Measurements from ENCODE around the gene PIEZO2.

DNA sequence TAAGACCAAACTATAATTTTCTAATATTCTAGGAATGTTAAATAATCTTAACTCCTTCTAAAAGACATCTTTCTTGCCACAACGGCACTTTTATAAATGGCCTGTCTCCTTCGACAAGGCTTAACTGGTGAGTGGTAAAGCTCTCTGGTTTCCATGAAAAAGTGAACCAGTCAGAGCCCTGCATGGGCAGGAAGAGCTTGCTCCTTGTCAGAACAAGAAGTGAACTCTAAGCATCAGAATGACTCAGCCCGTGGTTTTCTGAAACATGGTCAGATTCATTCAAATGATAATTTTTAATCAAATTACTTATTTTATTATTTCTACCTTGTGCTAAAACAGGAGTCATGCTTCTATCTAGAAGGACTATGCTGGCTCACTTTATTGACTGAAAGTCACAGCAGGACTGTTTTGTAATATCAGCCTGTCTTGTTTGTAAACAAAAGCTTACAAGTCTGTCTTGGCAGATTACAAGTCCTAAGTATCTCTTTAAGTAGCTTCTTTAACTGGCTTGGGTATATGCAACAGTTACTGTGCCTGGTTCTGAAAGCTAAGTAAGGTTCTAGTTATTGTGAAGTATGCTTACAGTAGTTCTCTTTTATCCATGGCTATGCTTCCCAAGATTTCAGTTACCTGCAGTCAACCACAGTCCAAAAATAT is 378.2 kb downstream of the PIEZO2 start:
- no peak for TF ChIP-seq POLR2A (IDR thresholded peaks at IDR 0.05)
- TF ChIP-seq, protein P1, sequence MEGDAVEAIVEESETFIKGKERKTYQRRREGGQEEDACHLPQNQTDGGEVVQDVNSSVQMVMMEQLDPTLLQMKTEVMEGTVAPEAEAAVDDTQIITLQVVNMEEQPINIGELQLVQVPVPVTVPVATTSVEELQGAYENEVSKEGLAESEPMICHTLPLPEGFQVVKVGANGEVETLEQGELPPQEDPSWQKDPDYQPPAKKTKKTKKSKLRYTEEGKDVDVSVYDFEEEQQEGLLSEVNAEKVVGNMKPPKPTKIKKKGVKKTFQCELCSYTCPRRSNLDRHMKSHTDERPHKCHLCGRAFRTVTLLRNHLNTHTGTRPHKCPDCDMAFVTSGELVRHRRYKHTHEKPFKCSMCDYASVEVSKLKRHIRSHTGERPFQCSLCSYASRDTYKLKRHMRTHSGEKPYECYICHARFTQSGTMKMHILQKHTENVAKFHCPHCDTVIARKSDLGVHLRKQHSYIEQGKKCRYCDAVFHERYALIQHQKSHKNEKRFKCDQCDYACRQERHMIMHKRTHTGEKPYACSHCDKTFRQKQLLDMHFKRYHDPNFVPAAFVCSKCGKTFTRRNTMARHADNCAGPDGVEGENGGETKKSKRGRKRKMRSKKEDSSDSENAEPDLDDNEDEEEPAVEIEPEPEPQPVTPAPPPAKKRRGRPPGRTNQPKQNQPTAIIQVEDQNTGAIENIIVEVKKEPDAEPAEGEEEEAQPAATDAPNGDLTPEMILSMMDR (IDR thresholded peaks at IDR 0.05 in 8 of 11, conservative IDR thresholded peaks at IDR 0.05 in 3 of 11): no peak
- no peak for TF ChIP-seq POLR2AphosphoS5 (IDR thresholded peaks at IDR 0.05)

Measured in spleen (tissue), 7 donors.